ENCODE results near the gene SP3. TPM values are rescaled to one million over a fixed set of nuclear protein-coding genes. Genes with fewer than 3 reads are reported as not detected.

SP3 gene
- total and polyA plus RNA-seq, 9 of the 15 experiments (the other 6 are each of a cell fraction or from before 2014, with no cell fraction given): 12.0 to 106 (median 74.9) TPM

DNA sequence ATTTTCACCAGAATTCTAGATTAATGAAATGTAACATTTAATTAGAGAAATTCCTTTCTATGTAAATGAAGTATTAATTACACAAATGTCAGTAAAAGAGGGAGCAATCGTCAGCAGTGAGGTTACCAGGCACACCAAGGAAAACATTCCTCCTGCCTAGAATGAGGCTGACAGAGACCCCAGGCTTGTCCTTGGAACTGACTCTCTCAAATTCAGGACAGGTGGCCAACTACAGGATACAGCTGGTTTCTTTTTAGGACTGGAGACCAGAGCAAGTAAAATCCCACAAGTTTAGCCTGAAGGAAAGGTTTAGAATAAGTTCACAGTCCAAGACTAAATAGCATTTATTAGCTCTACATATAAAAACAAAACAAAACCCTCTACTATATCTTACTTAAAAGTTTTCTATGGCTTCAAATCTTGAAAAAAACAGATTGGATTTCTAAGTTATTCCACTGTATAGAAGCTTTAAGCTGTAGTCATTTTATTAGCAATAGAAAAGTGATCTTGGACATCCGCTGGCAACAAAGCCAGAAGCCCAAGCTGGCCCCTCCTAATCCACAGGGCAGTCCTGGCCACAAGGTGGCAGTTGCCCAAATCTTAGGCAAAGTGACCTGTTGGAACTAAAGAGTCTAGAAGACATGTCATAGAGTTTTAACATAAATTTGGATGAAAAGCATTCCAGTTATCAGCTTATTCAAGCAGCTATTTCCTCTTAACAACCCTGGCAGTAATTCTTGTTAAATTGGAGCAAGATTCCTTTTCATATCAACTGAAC is 81.0 kb downstream of the SP3 start (continued):
- TF ChIP-seq, protein P1, sequence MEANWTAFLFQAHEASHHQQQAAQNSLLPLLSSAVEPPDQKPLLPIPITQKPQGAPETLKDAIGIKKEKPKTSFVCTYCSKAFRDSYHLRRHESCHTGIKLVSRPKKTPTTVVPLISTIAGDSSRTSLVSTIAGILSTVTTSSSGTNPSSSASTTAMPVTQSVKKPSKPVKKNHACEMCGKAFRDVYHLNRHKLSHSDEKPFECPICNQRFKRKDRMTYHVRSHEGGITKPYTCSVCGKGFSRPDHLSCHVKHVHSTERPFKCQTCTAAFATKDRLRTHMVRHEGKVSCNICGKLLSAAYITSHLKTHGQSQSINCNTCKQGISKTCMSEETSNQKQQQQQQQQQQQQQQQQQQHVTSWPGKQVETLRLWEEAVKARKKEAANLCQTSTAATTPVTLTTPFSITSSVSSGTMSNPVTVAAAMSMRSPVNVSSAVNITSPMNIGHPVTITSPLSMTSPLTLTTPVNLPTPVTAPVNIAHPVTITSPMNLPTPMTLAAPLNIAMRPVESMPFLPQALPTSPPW (CRISPR knock-in tag; IDR thresholded peaks at IDR 0.05): peak; percentile 54; the same call in 1 of the 2 replicates

DNA sequence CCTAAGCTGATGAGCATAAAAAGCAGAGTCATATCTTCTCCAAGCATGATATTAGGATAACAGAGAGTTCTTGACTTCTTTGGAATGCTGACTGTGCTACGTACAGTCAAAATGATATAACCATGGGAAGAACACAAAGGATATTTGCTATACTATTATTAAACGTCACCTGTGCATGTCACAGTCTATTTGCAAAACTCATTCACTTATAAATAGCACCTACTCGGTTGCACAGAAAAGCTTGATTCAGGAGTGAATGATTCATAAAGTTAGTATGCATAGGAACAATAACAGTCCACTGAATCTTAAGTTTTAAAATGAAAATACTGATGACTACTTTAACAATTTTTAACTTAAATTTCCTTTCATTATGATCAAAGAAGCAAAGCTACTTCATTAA is 83.3 kb downstream of the SP3 start:
- Histone ChIP-seq H3K4me2 (ENCODE audit: insufficient read depth, low read length) (no peak overlapping the region), H2AFZ (ENCODE audit: low read depth, low read length) (no peak overlapping the region)
- intact Hi-C loops (cut with micrococcal nuclease): loop anchor here (5.0 kb wide), 2 partner anchors 155 to 455 kb away; no protein-coding TSS in a partner anchor

More for the DNA sequence above, 83.3 kb downstream of the SP3 start:
- no peaks in the 10 kb centered on the region for H4K20me1 ChIP-seq (replicated peaks; ENCODE audit: control insufficient read depth, insufficient read depth, low read length)
- no peaks in the 10 kb centered on the region for H3K9me3 ChIP-seq (replicated peaks; ENCODE audit: control insufficient read depth, insufficient read depth, low read depth, low read length)
- H3K9me1 ChIP-seq (ENCODE audit: control insufficient read depth, insufficient read depth, low read length): no peaks in the 10 kb centered on the region
- in situ Hi-C loops (cut with MboI): no loop called here
- H3K27ac ChIP-seq (ENCODE audit: extremely low read depth, low read depth, low read length): no peak overlapping the region
- no peak for ATAC-seq
- TF ChIP-seq, protein P2, sequence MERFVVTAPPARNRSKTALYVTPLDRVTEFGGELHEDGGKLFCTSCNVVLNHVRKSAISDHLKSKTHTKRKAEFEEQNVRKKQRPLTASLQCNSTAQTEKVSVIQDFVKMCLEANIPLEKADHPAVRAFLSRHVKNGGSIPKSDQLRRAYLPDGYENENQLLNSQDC (CRISPR knock-in tag; IDR thresholded peaks at IDR 0.05): no peak
- no peak for TF ChIP-seq MYNN (IDR thresholded peaks at IDR 0.05)
- no peak for TF ChIP-seq MYNN (CRISPR knock-in tag; IDR thresholded peaks at IDR 0.05)
- TF ChIP-seq MCM2 (IDR thresholded peaks at IDR 0.05; ENCODE audit: low read depth): no peak
- TF ChIP-seq, protein P3, sequence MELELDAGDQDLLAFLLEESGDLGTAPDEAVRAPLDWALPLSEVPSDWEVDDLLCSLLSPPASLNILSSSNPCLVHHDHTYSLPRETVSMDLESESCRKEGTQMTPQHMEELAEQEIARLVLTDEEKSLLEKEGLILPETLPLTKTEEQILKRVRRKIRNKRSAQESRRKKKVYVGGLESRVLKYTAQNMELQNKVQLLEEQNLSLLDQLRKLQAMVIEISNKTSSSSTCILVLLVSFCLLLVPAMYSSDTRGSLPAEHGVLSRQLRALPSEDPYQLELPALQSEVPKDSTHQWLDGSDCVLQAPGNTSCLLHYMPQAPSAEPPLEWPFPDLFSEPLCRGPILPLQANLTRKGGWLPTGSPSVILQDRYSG (tag; conservative IDR thresholded peaks at IDR 0.05; ENCODE audit: low read depth): no peak
- no peak for TF ChIP-seq RFX7 (CRISPR knock-in tag; IDR thresholded peaks at IDR 0.05)
- ChIA-PET CTCF (ENCODE audit: low intra/inter-chr PET ratio) (no interaction called here), POLR2A (interaction anchor here (1.8 kb wide), 1 partner anchor 9 kb away, joined by 6 read pairs; no protein-coding TSS in a partner anchor)
- H3K4me3 ChIP-seq: no peak overlapping the region
- WGBS (ENCODE audit: insufficient coverage, low coverage, missing lambda C conversion rate): 3% methylated on average over 3 of the region's 3 CpGs
- DNase-seq (ENCODE audit: extremely low read depth in 1 of 4, low spot score in 3 of 4): no peak
- BruUV-seq (replicated peaks): no TSS peak
- H3K79me2 ChIP-seq (ENCODE audit: control insufficient read depth, insufficient read depth, low read length): no peaks in the 10 kb centered on the region
- no peaks in the 10 kb centered on the region for H3K36me3 ChIP-seq (ENCODE audit: control insufficient read depth, insufficient read depth, low read length)
- no peak overlapping the region for H3K9ac ChIP-seq (ENCODE audit: insufficient read depth in 1 of 2, low read depth in 2 of 2, low read length in 2 of 2)
- H3K27me3 ChIP-seq (ENCODE audit: control insufficient read depth in 2 of 2, insufficient read depth in 2 of 2, low read length in 2 of 2): peaks cover 24 to 44% of the 10 kb centered on the region in 2 experiments; a peak in 4 of 5 replicates
- FAIRE-seq: no peak
- no peaks in the 10 kb centered on the region; a peak in 1 of 5 replicates for H3K4me1 ChIP-seq (replicated peaks in 1 of 2; ENCODE audit: control insufficient read depth in 2 of 2, insufficient read depth in 2 of 2, low read length in 2 of 2)

All from K562 (cell line).